Esophagus muscularis mucosa (tissue), 4 donors: Measurements from ENCODE around the gene IGFBP4. TPM values are rescaled to one million over a fixed set of nuclear protein-coding genes. Genes with fewer than 3 reads are reported as not detected.
A peak's percentile ranks its signal among the peaks of the same experiment; 100 is the strongest.

Experiments
- DNase-seq: peaks from one replicate; pipeline ENCODE4 v3.0.0-alpha.2; 2017; ENCODE audit errors: extremely low spot score
- H3K27ac ChIP-seq, 4 donors: fragments of 200-600 bp; sonication (generic); replicated peaks in 1 of 4; 1 replicate in 3 of 4; 2 replicates in 1 of 4; pipeline ENCODE4 v1.5.1; 2016 to 2019; ENCODE audit warnings: mild to moderate bottlenecking in 1 of 4
- H3K27me3 ChIP-seq, 4 donors: fragments of 200-600 bp; sonication (generic); one replicate each; pipeline versions ENCODE4 v1.5.1 to v1.6.0; 2016 to 2019
- H3K36me3 ChIP-seq, 4 donors: fragments of 200-600 bp; sonication (generic); one replicate each; pipeline ENCODE4 v1.5.1; 2016 to 2019
- H3K4me1 ChIP-seq, 4 donors: fragments of 200-600 bp; sonication (generic); one replicate each; pipeline ENCODE4 v1.5.1; 2016 to 2019
- H3K4me3 ChIP-seq, 4 donors: fragments of 200-600 bp; sonication (generic); 1 replicate in 2 of 4; 2 replicates in 2 of 4; pipeline ENCODE4 v1.5.1; 2016 to 2019; ENCODE audit warnings: mild to moderate bottlenecking in 4 of 4, moderate library complexity in 1 of 4
- H3K9me3 ChIP-seq, 4 donors: fragments of 200-600 bp; sonication (generic); 1 replicate in 3 of 4; 2 replicates in 1 of 4; pipeline ENCODE4 v1.5.1; 2016 to 2019
- EP300 ChIP-seq: sonication (generic); formaldehyde crosslinking; IDR thresholded peaks from one replicate; pipeline ENCODE4 v1.6.1; 2017; ENCODE audit warnings: antibody characterized with exemption
- POLR2A ChIP-seq: fragments of 450-650 bp; IDR thresholded peaks from one replicate; pipeline ENCODE4 v1.6.1; 2017; ENCODE audit warnings: antibody characterized with exemption, moderate library complexity, mild to moderate bottlenecking, low read depth
- POLR2AphosphoS5 ChIP-seq, 2 donors: sonication (generic); formaldehyde crosslinking; IDR thresholded peaks; one replicate each; pipeline ENCODE4 v1.6.1; 2017; ENCODE audit warnings: antibody characterized with exemption in 2 of 2
- WGBS: methylation state at CpG from one replicate; pipeline ENCODE4 v1.1.5; 2018; 5-methylcytosine and 5-hydroxymethylcytosine counted together
- intact Hi-C: fragments of 100-400 bp; cut with DNase I; formaldehyde crosslinking; loops from one replicate; pipeline ENCODE4 v1.15.1; 2023
- total RNA-seq, 4 donors: library from RNA; depleted of rRNA; stranded (reverse); fragments of >200 nt; gene quantifications; one replicate each; pipeline versions ENCODE4 v1.1.0 to v1.2.1, GENCODE V29; 2016
- TF ChIP-seq, protein P1 (sequence below), 3 experiments: fragments of 200-600 bp in 2 of 3; fragments of 450-650 bp in 1 of 3; sonication (generic) in 2 of 3; IDR thresholded peaks; one replicate each; pipeline ENCODE4 v1.5.1; 2017 to 2019; ENCODE audit warnings: antibody characterized with exemption in 3 of 3, mild to moderate bottlenecking in 2 of 3, moderate library complexity in 1 of 3

The IGFBP4 gene
- total RNA-seq, 4 donors from 2014 or later, result 258 to 444 (median 268) TPM

DNA sequence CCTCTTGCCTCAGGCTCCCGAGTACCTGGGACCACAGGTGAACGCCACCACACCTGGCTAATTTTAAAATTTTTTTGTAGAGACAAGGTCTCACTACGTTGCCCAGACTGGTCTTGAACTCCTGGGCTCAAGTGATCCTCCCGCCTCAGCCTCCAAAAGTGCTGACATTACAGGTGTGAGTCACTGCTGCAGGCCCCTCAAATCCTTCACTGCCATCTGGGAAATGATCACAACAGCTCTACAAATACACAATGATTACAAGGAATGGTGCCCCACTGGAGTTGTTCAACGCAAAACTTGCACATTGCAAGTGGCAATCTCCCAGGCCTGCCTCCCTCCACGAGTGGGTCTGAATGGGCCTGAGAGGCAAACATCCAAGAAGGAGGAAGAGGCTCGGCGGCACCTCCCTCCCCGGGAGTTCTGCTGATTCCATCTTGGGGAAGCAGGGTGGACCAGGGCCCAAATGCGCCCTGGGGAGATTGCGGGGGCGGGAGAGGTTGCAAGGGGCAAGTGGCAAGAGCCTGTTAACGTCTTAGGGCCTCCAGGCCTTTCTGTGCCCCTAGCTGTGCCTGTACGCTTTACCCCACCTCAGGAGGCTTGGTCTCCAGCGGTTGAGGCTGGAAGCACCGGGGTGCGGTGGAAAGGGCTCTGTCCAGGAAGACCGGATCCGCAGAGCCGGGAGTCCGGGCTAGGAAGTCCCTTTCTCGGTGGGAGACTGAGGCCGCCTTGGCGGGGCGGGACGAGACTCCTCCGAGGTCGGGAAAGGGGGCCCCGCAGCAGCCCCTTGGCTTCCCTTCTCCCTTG lies 656 bp upstream of the IGFBP4 start:
- TF ChIP-seq, protein P1, sequence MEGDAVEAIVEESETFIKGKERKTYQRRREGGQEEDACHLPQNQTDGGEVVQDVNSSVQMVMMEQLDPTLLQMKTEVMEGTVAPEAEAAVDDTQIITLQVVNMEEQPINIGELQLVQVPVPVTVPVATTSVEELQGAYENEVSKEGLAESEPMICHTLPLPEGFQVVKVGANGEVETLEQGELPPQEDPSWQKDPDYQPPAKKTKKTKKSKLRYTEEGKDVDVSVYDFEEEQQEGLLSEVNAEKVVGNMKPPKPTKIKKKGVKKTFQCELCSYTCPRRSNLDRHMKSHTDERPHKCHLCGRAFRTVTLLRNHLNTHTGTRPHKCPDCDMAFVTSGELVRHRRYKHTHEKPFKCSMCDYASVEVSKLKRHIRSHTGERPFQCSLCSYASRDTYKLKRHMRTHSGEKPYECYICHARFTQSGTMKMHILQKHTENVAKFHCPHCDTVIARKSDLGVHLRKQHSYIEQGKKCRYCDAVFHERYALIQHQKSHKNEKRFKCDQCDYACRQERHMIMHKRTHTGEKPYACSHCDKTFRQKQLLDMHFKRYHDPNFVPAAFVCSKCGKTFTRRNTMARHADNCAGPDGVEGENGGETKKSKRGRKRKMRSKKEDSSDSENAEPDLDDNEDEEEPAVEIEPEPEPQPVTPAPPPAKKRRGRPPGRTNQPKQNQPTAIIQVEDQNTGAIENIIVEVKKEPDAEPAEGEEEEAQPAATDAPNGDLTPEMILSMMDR (IDR thresholded peaks at IDR 0.05), result peak; percentile 21 to 35 (median 29)
- no peak for TF ChIP-seq POLR2A
- Histone ChIP-seq H3K4me3 (peak overlapping the region; percentile 66 to 88 (median 81)), H3K27ac (peak overlapping the region; percentile 88 to 98 (median 93)), H3K27me3 (no peaks in the 10 kb centered on the region), H3K36me3 (peaks cover 0 to 3% (median 0%) of the 10 kb centered on the region in 4 donors), H3K4me1 (peaks cover 33 to 60% (median 55%) of the 10 kb centered on the region in 4 donors), H3K9me3 (no peaks in the 10 kb centered on the region)
- intact Hi-C loops, result loop anchor here (2.0 kb wide), 1 partner anchor 56 kb away; no protein-coding TSS in a partner anchor
- no peak for DNase-seq
- 25% methylated on average over 27 of the region's 29 CpGs for WGBS

DNA sequence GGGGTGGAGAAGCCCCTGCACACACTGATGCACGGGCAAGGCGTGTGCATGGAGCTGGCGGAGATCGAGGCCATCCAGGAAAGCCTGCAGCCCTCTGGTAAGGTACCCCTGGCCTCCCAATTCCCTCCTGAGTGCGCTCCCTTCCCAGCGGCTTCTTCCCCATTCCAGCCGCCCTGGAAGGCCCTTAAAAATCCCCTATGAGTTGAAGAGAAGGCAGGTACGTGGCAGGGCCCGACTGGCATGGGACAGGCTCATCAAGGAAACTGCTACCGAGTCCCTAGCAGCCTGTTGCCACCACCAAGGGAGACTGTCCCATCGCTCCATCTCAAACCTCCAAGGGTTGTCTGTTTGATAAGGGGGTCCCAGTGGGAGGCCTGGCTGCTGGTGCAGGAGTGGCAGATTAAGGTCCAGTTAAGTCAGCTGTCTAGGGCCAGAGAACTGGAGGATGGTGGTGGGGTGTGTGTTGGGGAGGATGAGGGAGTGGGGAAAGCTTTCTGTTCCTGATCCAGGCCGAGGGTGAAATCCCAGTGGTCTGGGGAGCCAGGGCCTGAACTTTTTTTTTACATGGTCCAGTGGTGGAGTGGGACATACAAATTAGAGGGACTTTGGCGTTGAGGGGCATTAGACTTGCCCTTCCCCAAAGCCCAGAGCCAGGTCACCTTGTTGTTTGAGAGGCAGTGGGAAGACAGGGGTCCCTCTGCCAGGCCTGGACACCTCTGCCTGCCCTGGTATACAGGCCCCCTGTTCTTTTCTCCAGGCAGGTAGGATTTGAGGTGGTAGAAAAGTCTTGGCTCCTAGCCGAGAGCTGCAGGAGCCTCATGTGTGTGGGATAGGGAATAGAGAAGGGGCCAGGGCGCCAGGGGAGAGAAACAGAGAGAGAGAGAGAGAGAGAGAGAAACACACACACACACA lies 994 bp downstream of the IGFBP4 start:
- intact Hi-C loops, result loop anchor here (2.0 kb wide), 1 partner anchor 55 kb away; no protein-coding TSS in a partner anchor
- no peak for DNase-seq

DNA sequence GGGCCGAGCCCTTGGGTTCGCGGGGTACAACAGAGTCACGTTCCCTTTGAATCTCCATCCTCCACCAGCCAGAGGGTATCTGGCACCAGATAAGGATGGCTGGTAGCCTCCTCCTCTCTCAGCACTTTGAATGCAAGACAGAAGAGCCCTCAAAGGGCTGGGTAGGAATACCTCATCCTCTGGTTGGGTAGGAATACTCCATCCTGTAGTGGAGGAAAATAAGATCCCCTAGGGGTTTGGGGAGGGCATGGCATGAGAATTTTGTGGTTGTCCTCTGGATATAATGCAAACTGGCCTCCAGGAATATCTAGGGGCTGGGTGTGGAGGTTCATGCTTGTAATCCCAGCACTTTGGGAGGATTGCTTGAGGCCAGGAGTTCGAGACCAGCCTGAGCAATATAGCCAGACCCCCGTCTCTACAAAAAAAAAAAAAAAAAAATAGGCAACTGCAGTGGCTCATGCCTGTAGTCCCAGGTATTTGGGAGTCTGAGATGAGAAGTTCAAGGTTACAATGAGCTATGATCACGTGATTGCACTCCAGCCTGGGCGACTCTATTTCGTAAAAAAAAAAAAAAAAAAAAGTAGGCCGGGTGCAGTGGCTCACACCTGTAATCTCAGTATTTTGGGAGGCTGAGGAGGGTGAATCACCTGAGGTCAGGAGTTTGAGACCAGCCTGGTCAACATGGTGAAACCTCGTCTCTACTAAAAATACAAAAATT lies 2.7 kb downstream of the IGFBP4 start:
- TF ChIP-seq POLR2A, result no peak
- TF ChIP-seq, protein P1 (IDR thresholded peaks at IDR 0.05), result peak in 2 of 3 experiments; percentile 6 to 30
- no peak for TF ChIP-seq EP300
- intact Hi-C loops, result no loop called here
- DNase-seq, result no peak
- Histone ChIP-seq H3K36me3 (peaks cover 0 to 3% (median 0%) of the 10 kb centered on the region in 4 donors), H3K27ac (peak overlapping the region; percentile 88 to 98 (median 93)), H3K9me3 (no peaks in the 10 kb centered on the region), H3K27me3 (no peaks in the 10 kb centered on the region), H3K4me1 (peaks cover 66 to 88% (median 83%) of the 10 kb centered on the region in 4 donors), H3K4me3 (peak overlapping the region; percentile 66 to 88 (median 81))
- WGBS, result 26% methylated on average over 11 of the region's 11 CpGs

More for the DNA sequence above, 994 bp downstream of the IGFBP4 start:
- Histone ChIP-seq H3K4me1 (peaks cover 49 to 74% (median 69%) of the 10 kb centered on the region in 4 donors), H3K36me3 (peaks cover 0 to 3% (median 0%) of the 10 kb centered on the region in 4 donors), H3K4me3 (peak overlapping the region; percentile 66 to 88 (median 81)), H3K27ac (peak overlapping the region; percentile 88 to 98 (median 93)), H3K27me3 (no peaks in the 10 kb centered on the region), H3K9me3 (no peaks in the 10 kb centered on the region)
- TF ChIP-seq, protein P1 (IDR thresholded peaks at IDR 0.05), result no peak
- TF ChIP-seq POLR2A (no peak), EP300 (no peak), POLR2AphosphoS5 (IDR thresholded peaks at IDR 0.05) (no peak)
- 6% methylated on average over 5 of the region's 15 CpGs for WGBS

DNA sequence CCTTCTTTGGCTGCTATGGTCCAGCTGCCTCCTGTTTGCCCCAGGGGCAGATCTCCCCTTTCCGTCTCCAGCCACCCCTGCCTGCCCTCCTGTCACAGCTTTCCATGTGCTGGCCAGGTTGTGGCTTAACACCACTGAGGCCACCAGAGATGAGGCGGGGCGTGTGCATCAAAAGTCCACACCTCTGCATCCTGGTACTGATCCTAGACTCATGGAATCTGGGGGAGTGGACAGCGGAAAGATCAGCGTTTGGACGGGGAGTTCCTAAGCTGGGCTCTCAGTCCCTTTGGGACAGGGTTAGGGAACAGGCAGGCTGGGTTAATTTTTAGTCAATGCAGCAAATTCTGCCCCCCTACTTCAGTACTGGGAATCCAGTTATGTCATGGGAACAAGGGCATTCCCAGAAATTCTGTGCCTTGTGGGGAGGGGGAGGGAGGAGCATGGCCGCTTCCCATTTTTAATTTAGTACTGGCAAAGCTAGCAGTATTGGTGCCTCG lies 3.9 kb downstream of the IGFBP4 start:
- intact Hi-C loops, result no loop called here
- TF ChIP-seq POLR2A (no peak), EP300 (peak; percentile 78), POLR2AphosphoS5 (IDR thresholded peaks at IDR 0.05) (peak; percentile 32 to 61)
- TF ChIP-seq, protein P1 (IDR thresholded peaks at IDR 0.05), result no peak
- H3K9me3 ChIP-seq, result no peaks in the 10 kb centered on the region
- DNase-seq, result no peak
- peaks cover 0 to 4% (median 3%) of the 10 kb centered on the region in 4 donors for H3K36me3 ChIP-seq
- peak overlapping the region; percentile 88 to 98 (median 93) for H3K27ac ChIP-seq
- peaks cover 72 to 88% (median 83%) of the 10 kb centered on the region in 4 donors for H3K4me1 ChIP-seq
- H3K27me3 ChIP-seq, result no peaks in the 10 kb centered on the region
- WGBS, result 23% methylated on average over 7 of the region's 8 CpGs
- peak overlapping the region; percentile 66 to 88 (median 81) for H3K4me3 ChIP-seq
